PC-9 (cell line): ENCODE measurements around the gene DAB1.

Source experiments
- CTCF ChIP-seq: fragments of 200-600 bp; sonication (generic); conservative IDR thresholded peaks from 2 replicates; pipeline ENCODE4 v1.6.1; 2017; ENCODE audit warnings: mixed run types, antibody characterized with exemption, mild to moderate bottlenecking, moderate library complexity
- EZH2 ChIP-seq: fragments of 200-600 bp; sonication (generic); IDR thresholded peaks from 2 replicates; pipeline ENCODE4 v1.8.0; 2017; ENCODE audit warnings: antibody characterized with exemption, low read depth

DNA sequence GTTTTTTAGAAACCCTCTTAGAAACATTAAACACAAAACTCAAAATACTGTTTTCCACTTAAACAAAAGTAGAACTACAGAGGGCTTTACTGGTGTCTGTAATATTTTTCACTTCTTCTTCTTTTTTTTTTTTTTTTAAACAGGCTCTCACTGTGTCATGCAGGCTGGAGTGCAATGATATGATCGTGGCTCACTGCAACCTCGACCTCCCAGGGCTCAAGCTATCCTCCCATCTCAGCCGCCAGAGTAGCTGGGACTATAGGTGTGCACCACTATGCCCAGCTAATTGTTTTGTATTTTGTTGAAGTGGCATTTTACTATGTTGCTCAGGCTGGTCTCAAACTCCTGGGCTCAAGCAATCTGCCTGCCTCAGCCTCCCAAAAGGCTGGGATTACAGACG lies 194.8 kb downstream of the DAB1 start:
- TF ChIP-seq CTCF (no peak), EZH2 (no peak)
